Calu3 (cell line): ENCODE data around the gene SAMSN1. TPM values are rescaled to one million over a fixed set of nuclear protein-coding genes. Genes with fewer than 3 reads are reported as not detected.

ENCODE experiments used
- BruUV-seq: library from RNA; stranded (reverse); fragments of 400-500 nt; replicated peaks from 2 replicates; lab custom pipeline; 2021; lab: Mats Ljungman, UMichigan
- CTCF ChIA-PET: fragments of 300-600 bp; sonication (Branson Sonifier 250); formaldehyde crosslinking; loops from one replicate; lab custom pipeline; 2022; ENCODE audit warnings: antibody characterized with exemption; lab: Charles Lee
- DNase-seq: peaks from one replicate; pipeline ENCODE4 v3.0.0; 2022
- H3K27ac Mint-ChIP-seq: one replicate; pipeline ENCODE4 v1.8.0; 2022; ENCODE audit warnings: mixed read lengths; ENCODE audit not compliant: unreplicated experiment
- H3K27me3 Mint-ChIP-seq: one replicate; pipeline ENCODE4 v1.8.0; 2022; ENCODE audit warnings: mixed read lengths; ENCODE audit not compliant: unreplicated experiment
- H3K36me3 Mint-ChIP-seq: one replicate; pipeline ENCODE4 v1.8.0; 2022; ENCODE audit warnings: mild to moderate bottlenecking, moderate library complexity, mixed read lengths; ENCODE audit not compliant: insufficient read depth, unreplicated experiment
- H3K4me1 Mint-ChIP-seq: one replicate; pipeline ENCODE4 v1.8.0; 2022; ENCODE audit warnings: mild to moderate bottlenecking, low read depth, mixed read lengths; ENCODE audit not compliant: unreplicated experiment
- H3K4me3 Mint-ChIP-seq: one replicate; pipeline ENCODE4 v1.8.0; 2022; ENCODE audit warnings: mild to moderate bottlenecking, low read depth, moderate library complexity, mixed read lengths; ENCODE audit not compliant: unreplicated experiment
- H3K9me3 Mint-ChIP-seq: one replicate; pipeline ENCODE4 v1.8.0; 2022; ENCODE audit warnings: low read depth, mixed read lengths; ENCODE audit not compliant: unreplicated experiment
- intact Hi-C: fragments of 100-400 bp; cut with micrococcal nuclease; formaldehyde crosslinking; loops from one replicate; pipeline ENCODE4 v1.10.0; 2022; ENCODE audit not compliant: unreplicated experiment
- total RNA-seq: library from RNA; stranded (reverse); gene quantifications from 2 replicates; pipeline ENCODE4 v1.2.3, GENCODE V29; 2022
- TF ChIP-seq, protein P1 (sequence below): fragments of 200-600 bp; IDR thresholded peaks from one replicate; pipeline ENCODE4 v1.8.0; 2022; ENCODE audit warnings: antibody characterized with exemption; ENCODE audit not compliant: unreplicated experiment

The SAMSN1 gene
- total RNA-seq, 1 experiment from 2014 or later: 1.5 TPM

DNA sequence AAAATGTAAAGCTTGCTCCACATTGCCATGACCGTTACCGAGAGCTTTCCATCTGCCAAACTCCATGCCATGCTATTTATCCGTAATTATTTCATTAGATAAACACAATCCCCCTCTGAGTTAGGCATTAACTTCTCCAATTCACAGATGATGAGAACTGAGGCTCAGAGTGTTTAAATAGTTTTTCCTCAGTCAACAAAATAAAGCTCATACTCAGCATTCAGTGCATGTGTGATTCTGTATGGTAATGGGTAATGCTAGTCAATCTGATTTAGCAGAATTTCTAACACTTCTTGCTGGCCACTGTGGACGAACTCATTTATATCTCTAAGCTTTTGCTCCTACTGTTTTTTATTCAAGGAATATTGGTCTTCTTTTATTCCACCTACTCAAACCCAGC lies 17.3 kb downstream of the SAMSN1 start:
- Mint-ChIP-seq H3K4me3 (no peak overlapping the region), H3K27ac (no peak overlapping the region), H3K4me1 (peaks cover under 1% of the 10 kb centered on the region), H3K9me3 (no peaks in the 10 kb centered on the region), H3K36me3 (peaks cover 6% of the 10 kb centered on the region), H3K27me3 (no peaks in the 10 kb centered on the region)
- no peak for DNase-seq
- no TSS peak for BruUV-seq
- intact Hi-C loops: no loop called here
- TF ChIP-seq, protein P1, sequence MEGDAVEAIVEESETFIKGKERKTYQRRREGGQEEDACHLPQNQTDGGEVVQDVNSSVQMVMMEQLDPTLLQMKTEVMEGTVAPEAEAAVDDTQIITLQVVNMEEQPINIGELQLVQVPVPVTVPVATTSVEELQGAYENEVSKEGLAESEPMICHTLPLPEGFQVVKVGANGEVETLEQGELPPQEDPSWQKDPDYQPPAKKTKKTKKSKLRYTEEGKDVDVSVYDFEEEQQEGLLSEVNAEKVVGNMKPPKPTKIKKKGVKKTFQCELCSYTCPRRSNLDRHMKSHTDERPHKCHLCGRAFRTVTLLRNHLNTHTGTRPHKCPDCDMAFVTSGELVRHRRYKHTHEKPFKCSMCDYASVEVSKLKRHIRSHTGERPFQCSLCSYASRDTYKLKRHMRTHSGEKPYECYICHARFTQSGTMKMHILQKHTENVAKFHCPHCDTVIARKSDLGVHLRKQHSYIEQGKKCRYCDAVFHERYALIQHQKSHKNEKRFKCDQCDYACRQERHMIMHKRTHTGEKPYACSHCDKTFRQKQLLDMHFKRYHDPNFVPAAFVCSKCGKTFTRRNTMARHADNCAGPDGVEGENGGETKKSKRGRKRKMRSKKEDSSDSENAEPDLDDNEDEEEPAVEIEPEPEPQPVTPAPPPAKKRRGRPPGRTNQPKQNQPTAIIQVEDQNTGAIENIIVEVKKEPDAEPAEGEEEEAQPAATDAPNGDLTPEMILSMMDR: no peak
- CTCF ChIA-PET: no interaction called here

DNA sequence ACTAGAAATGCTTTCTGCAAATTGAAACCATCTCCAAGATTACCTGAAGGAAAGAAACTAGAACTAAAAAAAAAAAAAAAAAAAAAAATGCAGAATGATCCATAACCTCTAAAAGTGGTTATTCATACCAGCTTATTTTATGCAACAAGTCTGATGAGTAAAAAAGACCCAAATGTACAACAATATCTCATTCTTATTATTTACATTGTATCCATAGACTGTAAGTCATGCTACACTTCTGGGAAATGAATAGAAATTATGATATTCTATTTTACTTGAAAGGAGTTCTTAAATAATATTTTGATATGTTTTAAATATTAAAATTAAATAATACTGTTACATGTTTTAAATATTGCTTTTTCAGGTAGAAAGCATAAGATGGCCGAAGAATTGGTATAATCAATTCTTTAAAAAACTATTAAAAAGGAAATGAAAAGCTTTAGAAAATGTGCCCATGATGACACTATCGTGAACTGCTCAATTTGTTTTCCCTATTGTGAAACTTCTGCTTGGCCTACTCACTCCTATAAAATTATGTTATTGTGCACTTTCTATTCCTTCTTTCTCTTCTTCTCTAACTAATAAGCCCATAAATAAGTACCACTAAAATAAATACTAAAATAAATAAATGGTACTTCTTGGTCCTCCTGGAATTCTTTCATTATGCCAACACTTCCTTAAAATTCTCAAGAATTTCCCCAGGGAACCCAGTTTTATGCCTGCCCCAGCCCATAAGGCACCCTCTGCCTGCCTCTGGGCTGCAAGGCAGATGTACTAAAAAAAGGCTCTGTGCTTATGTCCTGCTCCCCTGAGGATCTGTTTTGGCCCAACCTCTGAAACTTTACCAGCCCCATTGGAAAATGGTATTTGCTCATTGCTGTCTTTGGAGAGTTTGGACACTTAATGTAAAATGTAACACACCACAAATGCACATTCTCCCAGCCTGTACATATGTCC lies 18.1 kb downstream of the SAMSN1 start:
- BruUV-seq: no TSS peak
- no peak overlapping the region for H3K4me3 Mint-ChIP-seq
- intact Hi-C loops: no loop called here
- no peak for DNase-seq
- H3K9me3 Mint-ChIP-seq: no peaks in the 10 kb centered on the region
- CTCF ChIA-PET: no interaction called here
- TF ChIP-seq, protein P1: no peak
- no peaks in the 10 kb centered on the region for H3K27me3 Mint-ChIP-seq
- H3K27ac Mint-ChIP-seq: no peak overlapping the region
- peaks cover 5% of the 10 kb centered on the region for H3K36me3 Mint-ChIP-seq
- H3K4me1 Mint-ChIP-seq: no peaks in the 10 kb centered on the region

DNA sequence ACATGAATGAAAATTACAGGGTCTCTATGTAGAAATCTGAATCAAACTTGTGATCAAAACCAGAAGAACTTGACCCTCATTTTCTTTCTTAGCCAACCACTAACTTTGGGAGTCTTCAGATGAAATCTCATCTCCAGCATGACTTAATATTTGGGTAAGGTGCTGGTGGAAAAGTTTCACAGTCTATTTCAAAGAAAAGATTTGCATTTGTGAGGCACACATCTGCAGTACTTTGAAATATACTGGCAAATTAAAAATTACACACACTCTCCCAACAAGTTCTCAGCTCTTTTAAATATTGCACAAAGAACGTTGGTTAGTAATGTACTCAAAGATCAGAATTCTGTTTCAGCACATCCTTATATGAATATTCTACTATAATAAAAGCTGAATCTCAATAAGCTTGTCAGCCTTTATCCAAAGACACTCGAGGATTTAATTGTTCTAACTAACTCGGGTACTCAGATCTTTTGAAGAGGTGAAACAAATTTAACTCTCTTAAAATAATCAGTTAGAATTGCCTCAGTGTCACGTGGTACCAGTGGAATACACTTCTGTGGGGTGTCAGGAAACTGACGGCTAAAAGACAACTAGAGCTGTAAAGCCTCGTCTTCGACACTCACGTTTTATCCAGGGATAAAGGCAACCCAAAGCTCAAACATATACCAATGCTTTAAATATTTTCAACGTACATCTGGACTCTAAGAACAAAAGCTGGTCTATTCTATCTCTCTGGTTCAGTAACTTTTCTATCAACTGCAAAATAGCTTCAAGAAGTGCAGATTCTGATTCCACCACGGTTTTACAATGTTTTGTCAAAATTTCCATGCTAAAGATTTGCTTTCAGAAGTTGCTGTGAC lies 19.0 kb downstream of the SAMSN1 start:
- DNase-seq: no peak
- Mint-ChIP-seq H3K9me3 (no peaks in the 10 kb centered on the region), H3K27ac (no peak overlapping the region), H3K4me1 (no peaks in the 10 kb centered on the region), H3K36me3 (peaks cover 5% of the 10 kb centered on the region), H3K27me3 (no peaks in the 10 kb centered on the region), H3K4me3 (no peak overlapping the region)
- TF ChIP-seq, protein P1: no peak
- BruUV-seq: no TSS peak
- CTCF ChIA-PET: no interaction called here
- intact Hi-C loops: no loop called here

DNA sequence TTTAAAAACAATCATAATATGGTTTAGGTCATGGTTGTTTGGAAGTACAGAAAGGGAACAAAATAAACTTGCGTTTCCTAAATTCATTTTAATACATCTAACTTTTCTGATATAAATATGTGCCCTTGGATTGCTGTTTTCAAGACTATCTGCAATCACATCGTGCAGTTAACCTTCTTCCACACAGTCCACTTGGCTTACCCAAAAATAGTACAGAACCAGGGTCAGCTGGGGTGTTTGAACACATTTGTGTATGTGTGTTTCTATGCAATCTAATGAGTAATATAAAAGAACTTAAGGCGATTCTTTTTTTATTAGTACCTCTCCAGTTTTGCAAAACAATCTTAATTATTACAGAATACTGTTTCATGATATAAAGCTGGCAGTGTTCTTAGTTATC lies 19.9 kb downstream of the SAMSN1 start:
- CTCF ChIA-PET: no interaction called here
- Mint-ChIP-seq H3K4me3 (no peak overlapping the region), H3K27me3 (no peaks in the 10 kb centered on the region), H3K9me3 (no peaks in the 10 kb centered on the region), H3K27ac (no peak overlapping the region), H3K4me1 (no peaks in the 10 kb centered on the region), H3K36me3 (peaks cover 5% of the 10 kb centered on the region)
- DNase-seq: no peak
- intact Hi-C loops: no loop called here
- TF ChIP-seq, protein P1: no peak
- no TSS peak for BruUV-seq
